Endothelial cell of umbilical vein (primary cell): Measurements from ENCODE around the gene MYO9B. TPM values are rescaled to one million over a fixed set of nuclear protein-coding genes. Genes with fewer than 3 reads are reported as not detected.

Experiments
- BruUV-seq: library from RNA; stranded (reverse); fragments of 400-500 nt; replicated peaks from 2 replicates; lab custom pipeline; 2021; lab: Mats Ljungman, UMichigan
- CTCF ChIA-PET: fragments of 300-600, 350-600 bp; sonication (Branson Sonifier 250); formaldehyde crosslinking; loops from one replicate; lab custom pipeline; 2021; ENCODE audit warnings: antibody characterized with exemption, inconsistent platforms; lab: Charles Lee
- POLR2A ChIA-PET: fragments of 300-600, 350-600 bp; sonication (Branson Sonifier 250); formaldehyde crosslinking; loops from one replicate; lab custom pipeline; 2021; ENCODE audit warnings: antibody characterized with exemption, inconsistent platforms; lab: Charles Lee
- DNase-seq: peaks from one replicate; pipeline ENCODE4 v3.0.0-alpha.2; 2011; ENCODE audit warnings: low read depth, low spot score
- FAIRE-seq: peaks from 2 replicates; lab custom pipeline; 2011; peaks lifted over from hg19 to GRCh38; lab: Jason Lieb, UNC
- H2AFZ ChIP-seq: 2 replicates; pipeline ENCODE4 v1.6.0; 2012; ENCODE audit warnings: low read depth, low read length, control low read depth, inconsistent platforms
- H3K27ac ChIP-seq: 2 replicates; pipeline ENCODE4 v1.5.1; 2011; ENCODE audit warnings: low read depth, mild to moderate bottlenecking, control low read depth, low read length, moderate library complexity; ENCODE audit not compliant: insufficient read depth
- H3K27me3 ChIP-seq, 2 experiments: 2 replicates each; pipeline versions ENCODE4 v1.6.0 to v1.6.1; 2011; ENCODE audit warnings: low read length in 2 of 2, mixed read lengths in 1 of 2; ENCODE audit not compliant: control insufficient read depth in 2 of 2, insufficient read depth in 2 of 2
- H3K36me3 ChIP-seq, 2 experiments: 2 replicates in 1 of 2; 3 replicates in 1 of 2; pipeline ENCODE4 v1.5.1; 2011; ENCODE audit warnings: low read length in 2 of 2, mild to moderate bottlenecking in 1 of 2, moderate library complexity in 1 of 2; ENCODE audit not compliant: control insufficient read depth in 2 of 2, insufficient read depth in 2 of 2; ENCODE audit errors: extremely low read depth in 1 of 2
- H3K4me1 ChIP-seq: 3 replicates; pipeline ENCODE4 v1.5.1; 2011; ENCODE audit warnings: mild to moderate bottlenecking, low read length; ENCODE audit not compliant: control insufficient read depth, insufficient read depth; ENCODE audit errors: extremely low read depth
- H3K4me2 ChIP-seq: 2 replicates; pipeline ENCODE4 v1.6.1; 2011; ENCODE audit warnings: low read length, control low read depth, mixed read lengths; ENCODE audit not compliant: insufficient read depth
- H3K4me3 ChIP-seq, 3 experiments: fragments of 200-600 bp in 1 of 3; sonication (generic), shearing (Covaris generic) in 1 of 3; replicated peaks in 1 of 3; 2 replicates each; pipeline ENCODE4 v1.5.1; 2011 to 2016; ENCODE audit warnings: control low read depth in 3 of 3, low read length in 3 of 3, mild to moderate bottlenecking in 2 of 3, inconsistent platforms in 1 of 3, low read depth in 1 of 3, moderate library complexity in 1 of 3; ENCODE audit not compliant: insufficient read depth in 1 of 3
- H3K79me2 ChIP-seq: 2 replicates; pipeline ENCODE4 v1.6.0; 2012; ENCODE audit warnings: low read length, inconsistent platforms; ENCODE audit not compliant: control insufficient read depth, insufficient read depth
- H3K9ac ChIP-seq: replicated peaks from 2 replicates; pipeline ENCODE3; 2011; ENCODE audit warnings: low read length, control low read depth; ENCODE audit not compliant: insufficient read depth; ENCODE audit errors: extremely low read depth
- H3K9me1 ChIP-seq: replicated peaks from 3 replicates; pipeline ENCODE4 v1.6.0; 2011; ENCODE audit warnings: mild to moderate bottlenecking, low read length; ENCODE audit not compliant: control insufficient read depth, insufficient read depth; ENCODE audit errors: extremely low read depth
- H3K9me3 ChIP-seq: replicated peaks from 2 replicates; pipeline ENCODE4 v1.5.1; 2012; ENCODE audit warnings: low read length, inconsistent platforms; ENCODE audit not compliant: control insufficient read depth, insufficient read depth
- H4K20me1 ChIP-seq: replicated peaks from 2 replicates; pipeline ENCODE3; 2011; ENCODE audit warnings: mild to moderate bottlenecking, low read length; ENCODE audit not compliant: control insufficient read depth, insufficient read depth; ENCODE audit errors: extremely low read depth
- EZH2 ChIP-seq: IDR thresholded peaks from 2 replicates; pipeline ENCODE4 v1.6.1; 2012; ENCODE audit warnings: borderline replicate concordance, low read depth, mild to moderate bottlenecking, moderate library complexity, low read length, inconsistent platforms; ENCODE audit not compliant: severe bottlenecking
- FOS ChIP-seq: IDR thresholded peaks from 2 replicates; pipeline ENCODE4 v1.6.1; 2011; ENCODE audit warnings: mild to moderate bottlenecking, low read length, moderate library complexity, borderline replicate concordance; ENCODE audit not compliant: insufficient read depth
- GATA2 ChIP-seq: IDR thresholded peaks from 2 replicates; pipeline ENCODE4 v1.7.0; 2011; ENCODE audit warnings: low read depth, mild to moderate bottlenecking, moderate library complexity, mixed read lengths, low read length; ENCODE audit not compliant: insufficient read length, insufficient read depth
- JUN ChIP-seq: IDR thresholded peaks from 2 replicates; pipeline ENCODE4 v1.6.1; 2011; ENCODE audit warnings: borderline replicate concordance, low read depth; ENCODE audit not compliant: insufficient read length, insufficient read depth
- MYC ChIP-seq: IDR thresholded peaks from one replicate; pipeline ENCODE4 v1.6.1; 2011; ENCODE audit warnings: mild to moderate bottlenecking, low read depth, low read length
- POLR2A ChIP-seq: IDR thresholded peaks from 2 replicates; pipeline ENCODE4 v1.6.1; 2012; ENCODE audit warnings: low read depth, mild to moderate bottlenecking, control low read depth, low read length
- POLR2AphosphoS5 ChIP-seq: IDR thresholded peaks from 2 replicates; pipeline ENCODE4 v1.6.1; 2012; ENCODE audit warnings: low read depth, mild to moderate bottlenecking, control low read depth, low read length, moderate library complexity; ENCODE audit not compliant: insufficient read depth
- dilution Hi-C: fragments of 300-500 bp; cut with MboI; formaldehyde crosslinking; loops from one replicate; pipeline ENCODE4 v1.15.0; 2019; ENCODE audit warnings: low sequenced_read_pairs; ENCODE audit not compliant: extremely low pct_ligation_motif_present
- intact Hi-C: fragments of 100-400 bp; cut with micrococcal nuclease; formaldehyde crosslinking; loops from one replicate; pipeline ENCODE4 v1.10.0; 2022
- polyA plus RNA-seq, 4 experiments: library from polyadenylated mRNA; depleted of rRNA in 3 of 4; stranded (reverse) in 3 of 4; unstranded in 1 of 4; fragments of >200 nt; gene quantifications; 2 replicates each; pipeline versions ENCODE4 v1.2.1 to v1.2.3, GENCODE V29; 2011 to 2012; ENCODE audit warnings: missing spikeins in 1 of 4
- total RNA-seq: library from RNA; stranded (reverse); gene quantifications from 2 replicates; pipeline ENCODE4 v1.2.3, GENCODE V29; 2021
- TF ChIP-seq, protein P1 (sequence below), 2 donors: IDR thresholded peaks; 1 replicate in 1 of 2; 2 replicates in 1 of 2; pipeline ENCODE4 v1.5.1; 2011; ENCODE audit warnings: low read length in 2 of 2, mild to moderate bottlenecking in 2 of 2, moderate library complexity in 2 of 2, control low read depth in 1 of 2, inconsistent platforms in 1 of 2, low read depth in 1 of 2; ENCODE audit not compliant: insufficient read depth in 1 of 2; ENCODE audit errors: extremely low read depth in 1 of 2
- TF ChIP-seq, protein P2 (sequence below): IDR thresholded peaks from 2 replicates; pipeline ENCODE4 v1.6.1; 2011; ENCODE audit not compliant: insufficient read depth, insufficient read length

The MYO9B gene
- total and polyA plus RNA-seq, 2 donors (not counting 3 experiments of a cell fraction or from before 2014, with no cell fraction given), result 64.4 to 119 TPM

DNA sequence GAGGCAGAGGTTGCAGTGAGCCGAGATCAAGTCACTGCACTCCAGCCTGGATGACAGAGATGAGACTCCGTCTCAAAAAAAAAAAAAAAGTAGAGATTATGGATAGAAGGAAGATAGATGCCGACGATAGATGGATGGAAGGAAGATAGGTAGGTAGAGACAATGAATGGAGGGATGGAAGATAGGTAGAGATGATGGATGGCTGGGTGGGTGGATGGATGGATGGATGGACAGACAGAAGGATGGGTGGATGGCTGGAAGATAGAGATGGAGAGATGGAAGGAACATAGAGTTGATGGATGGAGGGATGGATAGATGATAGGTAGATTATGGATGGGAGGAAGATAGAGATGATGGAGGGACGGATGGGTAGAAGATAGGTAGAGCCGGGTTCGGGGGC lies 121.0 kb downstream of the MYO9B start:
- no peak for FAIRE-seq
- H3K4me2 ChIP-seq, result no peak overlapping the region
- no peaks in the 10 kb centered on the region for H3K27me3 ChIP-seq
- ChIA-PET CTCF (no interaction called here), POLR2A (no interaction called here)
- dilution Hi-C loops, result no loop called here
- TF ChIP-seq GATA2 (no peak), EZH2 (no peak), JUN (no peak)
- TF ChIP-seq, protein P1, sequence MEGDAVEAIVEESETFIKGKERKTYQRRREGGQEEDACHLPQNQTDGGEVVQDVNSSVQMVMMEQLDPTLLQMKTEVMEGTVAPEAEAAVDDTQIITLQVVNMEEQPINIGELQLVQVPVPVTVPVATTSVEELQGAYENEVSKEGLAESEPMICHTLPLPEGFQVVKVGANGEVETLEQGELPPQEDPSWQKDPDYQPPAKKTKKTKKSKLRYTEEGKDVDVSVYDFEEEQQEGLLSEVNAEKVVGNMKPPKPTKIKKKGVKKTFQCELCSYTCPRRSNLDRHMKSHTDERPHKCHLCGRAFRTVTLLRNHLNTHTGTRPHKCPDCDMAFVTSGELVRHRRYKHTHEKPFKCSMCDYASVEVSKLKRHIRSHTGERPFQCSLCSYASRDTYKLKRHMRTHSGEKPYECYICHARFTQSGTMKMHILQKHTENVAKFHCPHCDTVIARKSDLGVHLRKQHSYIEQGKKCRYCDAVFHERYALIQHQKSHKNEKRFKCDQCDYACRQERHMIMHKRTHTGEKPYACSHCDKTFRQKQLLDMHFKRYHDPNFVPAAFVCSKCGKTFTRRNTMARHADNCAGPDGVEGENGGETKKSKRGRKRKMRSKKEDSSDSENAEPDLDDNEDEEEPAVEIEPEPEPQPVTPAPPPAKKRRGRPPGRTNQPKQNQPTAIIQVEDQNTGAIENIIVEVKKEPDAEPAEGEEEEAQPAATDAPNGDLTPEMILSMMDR (IDR thresholded peaks at IDR 0.05; ENCODE audit: extremely low read depth in 1 of 2, insufficient read depth in 1 of 2, low read depth in 1 of 2, low read length in 2 of 2), result no peak
- no peaks in the 10 kb centered on the region for H3K79me2 ChIP-seq
- no peak overlapping the region for H3K4me3 ChIP-seq
- no peak overlapping the region for H3K9ac ChIP-seq
- H3K4me1 ChIP-seq, result no peaks in the 10 kb centered on the region
- peaks cover 10 to 56% of the 10 kb centered on the region in 2 experiments for H3K36me3 ChIP-seq
- H4K20me1 ChIP-seq, result no peaks in the 10 kb centered on the region
- H3K9me1 ChIP-seq, result no peaks in the 10 kb centered on the region
- no TSS peak for BruUV-seq
- H2AFZ ChIP-seq, result no peak overlapping the region
- DNase-seq, result no peak
- H3K27ac ChIP-seq, result no peak overlapping the region
- intact Hi-C loops, result no loop called here
- H3K9me3 ChIP-seq, result no peaks in the 10 kb centered on the region

DNA sequence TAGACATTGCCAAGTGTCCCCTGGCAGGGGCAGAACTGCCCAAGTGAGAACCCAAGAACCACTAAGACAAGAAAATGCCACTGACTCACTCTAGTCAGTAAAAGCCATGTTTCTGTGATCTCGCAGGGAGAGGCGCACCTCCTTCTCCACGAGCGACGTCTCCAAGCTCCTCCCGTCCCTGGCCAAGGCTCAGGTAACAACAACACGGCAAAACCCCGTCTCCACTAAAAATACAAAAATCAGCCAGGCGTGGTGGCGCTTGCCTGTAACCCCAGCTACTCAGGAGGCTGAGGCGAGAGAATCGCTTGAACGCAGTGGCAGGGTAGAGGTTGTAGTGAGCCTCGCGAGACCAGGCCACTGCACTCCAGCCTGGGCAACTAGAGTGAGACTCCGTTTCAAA lies 122.1 kb downstream of the MYO9B start:
- Histone ChIP-seq H3K9me1 (no peaks in the 10 kb centered on the region), H2AFZ (no peak overlapping the region), H3K36me3 (peaks cover 10 to 60% of the 10 kb centered on the region in 2 experiments), H3K27ac (no peak overlapping the region), H3K4me1 (no peaks in the 10 kb centered on the region), H3K4me2 (no peak overlapping the region), H3K27me3 (no peaks in the 10 kb centered on the region), H3K9ac (no peak overlapping the region), H3K79me2 (no peaks in the 10 kb centered on the region), H4K20me1 (no peaks in the 10 kb centered on the region), H3K9me3 (no peaks in the 10 kb centered on the region), H3K4me3 (no peak overlapping the region)
- FAIRE-seq (no peak), DNase-seq (no peak)
- intact Hi-C loops (no loop called here), dilution Hi-C loops (no loop called here)
- no peak for TF ChIP-seq GATA2
- TF ChIP-seq, protein P2, sequence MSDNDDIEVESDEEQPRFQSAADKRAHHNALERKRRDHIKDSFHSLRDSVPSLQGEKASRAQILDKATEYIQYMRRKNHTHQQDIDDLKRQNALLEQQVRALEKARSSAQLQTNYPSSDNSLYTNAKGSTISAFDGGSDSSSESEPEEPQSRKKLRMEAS, result no peak
- no peak for TF ChIP-seq EZH2
- TF ChIP-seq FOS, result no peak
- TF ChIP-seq POLR2A, result no peak
- TF ChIP-seq JUN, result no peak
- no peak for TF ChIP-seq MYC
- no peak for TF ChIP-seq POLR2AphosphoS5
- TF ChIP-seq, protein P1 (IDR thresholded peaks at IDR 0.05; ENCODE audit: extremely low read depth in 1 of 2, insufficient read depth in 1 of 2, low read depth in 1 of 2, low read length in 2 of 2), result no peak
- no TSS peak for BruUV-seq
- POLR2A ChIA-PET, result no interaction called here
- CTCF ChIA-PET, result no interaction called here
